Measurements from ENCODE around the gene LEP.

- TF ChIP-seq CTCF (IDR thresholded peaks at IDR 0.05) (no peak), POLR2A (IDR thresholded peaks at IDR 0.05) (no peak)
Observed at GRCh38 chr7:128197989-128198580, 43.0 kb upstream of the LEP start.

All from adrenal gland (tissue), 5 donors.